NCI-H446 treated with DMSO at 0.1 percent for 48 hours (cell line): Measurements from ENCODE around the gene EFNA1.

ENCODE experiments used
- DNase-seq: peaks from one replicate; lab custom pipeline; 2025; lab: John Stamatoyannopoulos, UW

EFNA1 gene

GRCh38 chr1:155124503-155125463, 2.9 kb upstream of the EFNA1 start:
- DNase-seq: no peak

- DNase-seq: no peak
Measured at GRCh38 chr1:155125511-155125945, 2.1 kb upstream of the EFNA1 start.

GRCh38 chr1:155125946-155126555, 1.6 kb upstream of the EFNA1 start:
- DNase-seq: no peak

GRCh38 chr1:155126556-155127104, 1.0 kb upstream of the EFNA1 start:
- no peak for DNase-seq

- DNase-seq: no peak
Measured at GRCh38 chr1:155127967-155128754, 485 bp downstream of the EFNA1 start.

GRCh38 chr1:155128755-155129473, 1.2 kb downstream of the EFNA1 start:
- no peak for DNase-seq

- no peak for DNase-seq
Measured at GRCh38 chr1:155130272-155131006, 2.8 kb downstream of the EFNA1 start.

- no peak for DNase-seq
Measured at GRCh38 chr1:155131285-155131684, 3.6 kb downstream of the EFNA1 start.

GRCh38 chr1:155131856-155132255, 4.2 kb downstream of the EFNA1 start:
- DNase-seq: no peak

- DNase-seq: no peak
Measured at GRCh38 chr1:155133799-155134281, 6.2 kb downstream of the EFNA1 start.

- DNase-seq: no peak
Measured at GRCh38 chr1:155134322-155134721, 6.6 kb downstream of the EFNA1 start.

GRCh38 chr1:155134880-155135414, 7.3 kb downstream of the EFNA1 start:
- peak; percentile 21 for DNase-seq

GRCh38 chr1:155135415-155136028, 7.8 kb downstream of the EFNA1 start, which contains the start of gene SLC50A1:
Gene SLC50A1 (plus strand): TSS chr1:155135852. CDS start chr1:155135912, 60 bp downstream.
- peak; percentile 91 for DNase-seq

- DNase-seq: no peak
Measured at GRCh38 chr1:155136748-155137147, 9.1 kb downstream of the EFNA1 start.

GRCh38 chr1:155137154-155137949, 9.7 kb downstream of the EFNA1 start:
- no peak for DNase-seq

GRCh38 chr1:155139895-155140629, 12.4 kb downstream of the EFNA1 start, which contains the start of gene DPM3:
Gene DPM3 (minus strand): TSS chr1:155140531. CDS start chr1:155140240, 291 bp downstream.
- DNase-seq: peak; percentile 66

GRCh38 chr1:155140630-155140953, 12.9 kb downstream of the EFNA1 start:
- no peak for DNase-seq

GRCh38 chr1:155141749-155142148, 14.1 kb downstream of the EFNA1 start:
- DNase-seq: no peak
